Measurements from ENCODE around the gene TRAPPC3. TPM values are rescaled to one million over a fixed set of nuclear protein-coding genes. Genes with fewer than 3 reads are reported as not detected.

TRAPPC3 gene
- total RNA-seq, 1 experiment from 2014 or later = 52.7 TPM

- Mint-ChIP-seq H3K4me3 (peak overlapping the region; percentile 58 to 81), H3K4me1 (peaks cover 13 to 18% of the 10 kb centered on the region in 2 experiments), H3K27ac (no peak overlapping the region), H3K9me3 (no peaks in the 10 kb centered on the region; a peak in 1 of 5 replicates), H3K27me3 (ENCODE audit: low read depth) (peaks cover 49% of the 10 kb centered on the region), H3K36me3 (ENCODE audit: insufficient read depth in 1 of 3, low read depth in 3 of 3) (no peaks in the 10 kb centered on the region)
- no peak overlapping the region for H2BK20ac ChIP-seq (ENCODE audit: low read depth, low read length, poor library complexity, severe bottlenecking)
- no CpG with 5 or more reads among the region's 42 CpGs for WGBS (ENCODE audit: extremely low coverage, insufficient read length, low lambda C conversion rate)
- H3K4me2 ChIP-seq (ENCODE audit: insufficient read depth, insufficient read length, low read length) = peak overlapping the region; percentile 15
- H2BK5ac ChIP-seq (ENCODE audit: insufficient read length, low read length) = no peak overlapping the region
- no peak overlapping the region for H2AFZ ChIP-seq (ENCODE audit: low read length)
- H4K5ac ChIP-seq (ENCODE audit: insufficient read length, low read depth, low read length) = no peak overlapping the region
- no peak overlapping the region for H3K27ac ChIP-seq (ENCODE audit: insufficient read length, low read depth, low read length)
- no peak overlapping the region for H3K9ac ChIP-seq (ENCODE audit: extremely low read depth, insufficient read length, low read length)
- H3K9me3 ChIP-seq (ENCODE audit: control insufficient read depth, low read depth, low read length) = no peaks in the 10 kb centered on the region
- H3K4me1 ChIP-seq (ENCODE audit: insufficient read depth, low read length) = peaks cover 2% of the 10 kb centered on the region; the same call in 1 of the 2 replicates
- DNase-seq = no peak
- no peaks in the 10 kb centered on the region for H3K79me2 ChIP-seq (ENCODE audit: insufficient read depth, low read length)
- peaks cover 17% of the 10 kb centered on the region; the same call in 1 of the 2 replicates for H3K27me3 ChIP-seq (ENCODE audit: insufficient read depth, low read length)
- H3K4ac ChIP-seq (ENCODE audit: low read depth, low read length) = no peak overlapping the region
- H4K8ac ChIP-seq (replicated peaks; ENCODE audit: insufficient read length, low read depth, low read length) = no peak overlapping the region
- H2BK15ac ChIP-seq (ENCODE audit: low read depth, low read length) = no peak overlapping the region
- no peak overlapping the region; the same call in 1 of the 2 replicates for H3K14ac ChIP-seq (ENCODE audit: insufficient read depth, low read length)
- peaks cover 2% of the 10 kb centered on the region for H3K23me2 ChIP-seq (ENCODE audit: insufficient read length, low read depth, low read length, poor library complexity, severe bottlenecking)
- H3K23ac ChIP-seq (ENCODE audit: insufficient read length, low read depth, low read length) = no peak overlapping the region
- no peak overlapping the region for H2BK12ac ChIP-seq (ENCODE audit: insufficient read length, low read depth, low read length)
- H4K20me1 ChIP-seq (ENCODE audit: control insufficient read depth, insufficient read depth, insufficient read length) = no peaks in the 10 kb centered on the region
- no peak overlapping the region for H3K56ac ChIP-seq (ENCODE audit: insufficient read length, low read depth, low read length)
- H3K18ac ChIP-seq (ENCODE audit: insufficient read length, low read depth, low read length) = no peak overlapping the region
- no peak overlapping the region for H3T11ph ChIP-seq (ENCODE audit: low read length)
- H2AK5ac ChIP-seq (ENCODE audit: insufficient read length, low read length) = no peak overlapping the region
- H3K79me1 ChIP-seq (ENCODE audit: insufficient read depth, low read depth, low read length, poor library complexity, severe bottlenecking) = no peaks in the 10 kb centered on the region
- no peak for TF ChIP-seq CTCF (conservative IDR thresholded peaks at IDR 0.05)
- H2BK120ac ChIP-seq (ENCODE audit: low read depth, low read length, poor library complexity, severe bottlenecking) = no peak overlapping the region
- no peak overlapping the region for H4K91ac ChIP-seq (ENCODE audit: insufficient read length, low read depth, low read length)
These were observed 24.7 kb downstream of the TRAPPC3 start for GRCh38 chr1:36124404-36125128.
